Measurements from ENCODE around the gene FNBP1. TPM values are rescaled to one million over a fixed set of nuclear protein-coding genes. Genes with fewer than 3 reads are reported as not detected.

Gene FNBP1
- total RNA-seq, 1 experiment from 2014 or later = 53.6 TPM

- CTCF ChIA-PET = no interaction called here
Observed at GRCh38 chr9:129908906-129909305, 134.1 kb downstream of the FNBP1 start.

GRCh38 chr9:129907201-129907600, 135.8 kb downstream of the FNBP1 start:
- no TSS peak for BruUV-seq (replicated peaks)
- Histone ChIP-seq H3K36me3 (ENCODE audit: control insufficient read depth, insufficient read depth, low read length) (no peaks in the 10 kb centered on the region), H3K9me3 (ENCODE audit: control insufficient read depth, insufficient read depth, low read depth, low read length) (no peaks in the 10 kb centered on the region), H3K27ac (ENCODE audit: low read length) (no peak overlapping the region), H3K4me3 (ENCODE audit: low read depth in 2 of 2, low read length in 2 of 2) (no peak overlapping the region), H3K27me3 (ENCODE audit: control insufficient read depth, insufficient read depth, low read length) (no peaks in the 10 kb centered on the region), H3K4me1 (ENCODE audit: control insufficient read depth, insufficient read depth, low read length) (no peaks in the 10 kb centered on the region)
- in situ Hi-C loops (cut with HindIII; ENCODE audit: low pct_unique_long_range_greater_than_20kb, low sequenced_read_pairs) = no loop called here
- DNase-seq (ENCODE audit: low read depth, low spot score) (no peak), ATAC-seq (no peak)
- ChIA-PET POLR2A (interaction anchor here (0.6 kb wide), 1 partner anchor 218 kb away, joined by 3 read pairs; no protein-coding TSS in a partner anchor), CTCF (no interaction called here)
- intact Hi-C loops (cut with micrococcal nuclease; ENCODE audit: unreplicated experiment) = no loop called here
- TF ChIP-seq REST (IDR thresholded peaks at IDR 0.05; ENCODE audit: insufficient read depth in 1 of 2, low read depth in 2 of 2, low read length in 1 of 2) (no peak), CTCF (IDR thresholded peaks at IDR 0.05) (no peak), SIN3A (IDR thresholded peaks at IDR 0.05; ENCODE audit: borderline replicate concordance, insufficient read depth, low read depth, low read length) (no peak), TCF7L2 (IDR thresholded peaks at IDR 0.05; ENCODE audit: low read depth, low read length) (no peak), POLR2AphosphoS5 (IDR thresholded peaks at IDR 0.05; ENCODE audit: low read depth, low read length) (no peak)

More at GRCh38 chr9:129908906-129909305, 134.1 kb downstream of the FNBP1 start:
- H3K27me3 ChIP-seq (ENCODE audit: control insufficient read depth, insufficient read depth, low read length) = no peaks in the 10 kb centered on the region
- no peaks in the 10 kb centered on the region for H3K36me3 ChIP-seq (ENCODE audit: control insufficient read depth, insufficient read depth, low read length)
- POLR2A ChIA-PET = no interaction called here
- H3K27ac ChIP-seq (ENCODE audit: low read length) = no peak overlapping the region
- TF ChIP-seq SIN3A (IDR thresholded peaks at IDR 0.05; ENCODE audit: borderline replicate concordance, insufficient read depth, low read depth, low read length) (no peak), TCF7L2 (IDR thresholded peaks at IDR 0.05; ENCODE audit: low read depth, low read length) (no peak), POLR2AphosphoS5 (IDR thresholded peaks at IDR 0.05; ENCODE audit: low read depth, low read length) (no peak), REST (IDR thresholded peaks at IDR 0.05; ENCODE audit: insufficient read depth in 1 of 2, low read depth in 2 of 2, low read length in 1 of 2) (no peak)
- H3K4me1 ChIP-seq (ENCODE audit: control insufficient read depth, insufficient read depth, low read length) = no peaks in the 10 kb centered on the region
- ATAC-seq (no peak), DNase-seq (ENCODE audit: low read depth, low spot score) (no peak)
- H3K4me3 ChIP-seq (ENCODE audit: low read depth in 2 of 2, low read length in 2 of 2) = no peak overlapping the region
- in situ Hi-C loops (cut with HindIII; ENCODE audit: low pct_unique_long_range_greater_than_20kb, low sequenced_read_pairs) = no loop called here
- intact Hi-C loops (cut with micrococcal nuclease; ENCODE audit: unreplicated experiment) = no loop called here
- no peaks in the 10 kb centered on the region for H3K9me3 ChIP-seq (ENCODE audit: control insufficient read depth, insufficient read depth, low read depth, low read length)
- no TSS peak for BruUV-seq (replicated peaks)
